ENCODE measurements around the gene ALS2CL. TPM values are rescaled to one million over a fixed set of nuclear protein-coding genes. Genes with fewer than 3 reads are reported as not detected.

ALS2CL gene
- total RNA-seq, 1 donor from 2014 or later: 13.5 TPM

DNA sequence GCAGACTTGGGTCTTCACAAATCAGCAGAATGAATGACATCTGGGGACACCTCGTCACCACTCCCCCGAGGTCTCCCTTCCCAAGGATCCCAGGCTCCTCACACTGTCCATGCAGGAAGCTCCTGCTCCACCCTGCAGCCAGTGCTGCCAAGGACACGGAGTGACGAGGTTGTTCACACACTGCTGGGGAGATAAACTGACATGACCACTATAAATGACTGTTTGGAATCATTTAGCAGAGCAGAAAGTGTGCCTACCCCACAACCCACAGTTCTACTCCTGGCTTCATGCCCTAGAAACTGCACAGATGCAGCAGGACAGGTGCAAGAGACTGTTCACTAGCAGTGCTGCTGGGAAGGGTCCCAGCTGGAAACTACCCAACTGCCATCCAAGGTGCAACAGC, 43.9 kb upstream of the ALS2CL start:
- H3K36me3 ChIP-seq (ENCODE audit: insufficient read depth, low read length): no peaks in the 10 kb centered on the region
- no peak overlapping the region for H3K4me2 ChIP-seq (ENCODE audit: low read length)
- DNase-seq (ENCODE audit: low read depth): no peak
- Mint-ChIP-seq H3K9me3 (ENCODE audit: unreplicated experiment) (no peaks in the 10 kb centered on the region), H3K4me1 (ENCODE audit: low read depth, unreplicated experiment) (no peaks in the 10 kb centered on the region), H3K36me3 (ENCODE audit: low read depth, unreplicated experiment) (no peaks in the 10 kb centered on the region), H3K27ac (ENCODE audit: unreplicated experiment) (no peak overlapping the region), H3K27me3 (ENCODE audit: low read depth, unreplicated experiment) (peaks cover 27% of the 10 kb centered on the region), H3K4me3 (ENCODE audit: unreplicated experiment) (no peak overlapping the region)
- no peaks in the 10 kb centered on the region for H3K4me1 ChIP-seq (ENCODE audit: insufficient read depth, low read length)
- H3K27ac ChIP-seq (ENCODE audit: low read depth, low read length): no peak overlapping the region
- H3K9me3 ChIP-seq (ENCODE audit: insufficient read depth, low read depth, low read length): no peaks in the 10 kb centered on the region
- no peak overlapping the region for H2AFZ ChIP-seq (ENCODE audit: low read depth, low read length)
- H4K20me1 ChIP-seq (ENCODE audit: insufficient read depth, low read length): no peaks in the 10 kb centered on the region
- H3K79me2 ChIP-seq (ENCODE audit: insufficient read depth, low read length): no peaks in the 10 kb centered on the region
- H3K27me3 ChIP-seq (ENCODE audit: insufficient read depth, low read length): no peaks in the 10 kb centered on the region
- H3K9ac ChIP-seq (ENCODE audit: low read length): no peak overlapping the region
- TF ChIP-seq CTCF (IDR thresholded peaks at IDR 0.05; ENCODE audit: insufficient read depth, low read depth, low read length): no peak
- no peak for TF ChIP-seq EZH2 (IDR thresholded peaks at IDR 0.05; ENCODE audit: insufficient read depth, low read length)
- no peak overlapping the region for H3K4me3 ChIP-seq (ENCODE audit: insufficient read depth, low read depth, low read length)
- no peak for FAIRE-seq

- Histone ChIP-seq H4K20me1 (ENCODE audit: insufficient read depth, low read length) (no peaks in the 10 kb centered on the region), H2AFZ (ENCODE audit: low read depth, low read length) (no peak overlapping the region), H3K27me3 (ENCODE audit: insufficient read depth, low read length) (no peaks in the 10 kb centered on the region), H3K4me1 (ENCODE audit: insufficient read depth, low read length) (no peaks in the 10 kb centered on the region), H3K4me3 (ENCODE audit: insufficient read depth, low read depth, low read length) (no peak overlapping the region), H3K9me3 (ENCODE audit: insufficient read depth, low read depth, low read length) (no peaks in the 10 kb centered on the region), H3K4me2 (ENCODE audit: low read length) (no peak overlapping the region), H3K27ac (ENCODE audit: low read depth, low read length) (no peak overlapping the region), H3K9ac (ENCODE audit: low read length) (no peak overlapping the region), H3K79me2 (ENCODE audit: insufficient read depth, low read length) (no peaks in the 10 kb centered on the region), H3K36me3 (ENCODE audit: insufficient read depth, low read length) (no peaks in the 10 kb centered on the region)
- H3K9me3 Mint-ChIP-seq (ENCODE audit: unreplicated experiment): no peaks in the 10 kb centered on the region
- H3K27me3 Mint-ChIP-seq (ENCODE audit: low read depth, unreplicated experiment): peaks cover 30% of the 10 kb centered on the region
- DNase-seq (ENCODE audit: low read depth): no peak
- no peak for FAIRE-seq
- H3K4me1 Mint-ChIP-seq (ENCODE audit: low read depth, unreplicated experiment): no peaks in the 10 kb centered on the region
- H3K36me3 Mint-ChIP-seq (ENCODE audit: low read depth, unreplicated experiment): no peaks in the 10 kb centered on the region
- TF ChIP-seq EZH2 (IDR thresholded peaks at IDR 0.05; ENCODE audit: insufficient read depth, low read length) (no peak), CTCF (IDR thresholded peaks at IDR 0.05; ENCODE audit: insufficient read depth, low read depth, low read length) (no peak)
- no peak overlapping the region for H3K27ac Mint-ChIP-seq (ENCODE audit: unreplicated experiment)
- no peak overlapping the region for H3K4me3 Mint-ChIP-seq (ENCODE audit: unreplicated experiment)
Measured at GRCh38 chr3:46736006-46736872, 42.8 kb upstream of the ALS2CL start.

DNA sequence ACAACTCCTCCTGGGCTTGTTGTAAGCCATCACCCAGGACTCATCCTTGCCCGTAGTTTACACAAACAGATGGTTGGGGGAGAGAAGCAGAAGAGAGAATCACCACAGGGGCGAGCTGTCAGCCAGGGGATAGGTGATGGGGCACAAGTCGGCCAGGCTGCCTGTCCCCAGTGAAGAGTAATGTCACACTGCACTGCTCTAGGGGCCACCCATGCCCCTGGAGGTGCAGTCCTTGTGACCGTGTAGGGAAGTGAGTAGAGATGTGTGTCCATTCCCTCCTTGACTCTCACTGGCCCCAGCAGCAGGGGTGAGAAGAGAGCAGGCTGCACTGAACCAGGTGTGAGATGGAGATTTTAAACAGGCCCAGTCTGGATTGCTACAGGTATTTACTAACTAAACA, 41.3 kb upstream of the ALS2CL start:
- H3K36me3 ChIP-seq (ENCODE audit: insufficient read depth, low read length): no peaks in the 10 kb centered on the region
- H3K4me2 ChIP-seq (ENCODE audit: low read length): no peak overlapping the region
- no peaks in the 10 kb centered on the region for H3K27me3 ChIP-seq (ENCODE audit: insufficient read depth, low read length)
- FAIRE-seq (no peak), DNase-seq (ENCODE audit: low read depth) (no peak)
- peaks cover 30% of the 10 kb centered on the region for H3K27me3 Mint-ChIP-seq (ENCODE audit: low read depth, unreplicated experiment)
- TF ChIP-seq EZH2 (IDR thresholded peaks at IDR 0.05; ENCODE audit: insufficient read depth, low read length): no peak
- TF ChIP-seq CTCF (IDR thresholded peaks at IDR 0.05; ENCODE audit: insufficient read depth, low read depth, low read length): no peak
- H3K4me3 Mint-ChIP-seq (ENCODE audit: unreplicated experiment): no peak overlapping the region
- H3K36me3 Mint-ChIP-seq (ENCODE audit: low read depth, unreplicated experiment): no peaks in the 10 kb centered on the region
- H3K27ac ChIP-seq (ENCODE audit: low read depth, low read length): no peak overlapping the region
- H3K4me1 Mint-ChIP-seq (ENCODE audit: low read depth, unreplicated experiment): no peaks in the 10 kb centered on the region
- H3K27ac Mint-ChIP-seq (ENCODE audit: unreplicated experiment): no peak overlapping the region
- H3K9ac ChIP-seq (ENCODE audit: low read length): no peak overlapping the region
- H3K79me2 ChIP-seq (ENCODE audit: insufficient read depth, low read length): no peaks in the 10 kb centered on the region
- H3K4me1 ChIP-seq (ENCODE audit: insufficient read depth, low read length): no peaks in the 10 kb centered on the region
- H3K9me3 ChIP-seq (ENCODE audit: insufficient read depth, low read depth, low read length): no peaks in the 10 kb centered on the region
- no peaks in the 10 kb centered on the region for H3K9me3 Mint-ChIP-seq (ENCODE audit: unreplicated experiment)
- H4K20me1 ChIP-seq (ENCODE audit: insufficient read depth, low read length): no peaks in the 10 kb centered on the region
- H2AFZ ChIP-seq (ENCODE audit: low read depth, low read length): no peak overlapping the region
- H3K4me3 ChIP-seq (ENCODE audit: insufficient read depth, low read depth, low read length): no peak overlapping the region

Measured in astrocyte (in vitro differentiated cells and primary cell).